Measurements from ENCODE around the gene MSANTD1.

Gene MSANTD1

GRCh38 chr4:3232871-3233271 is 16.1 kb upstream of the MSANTD1 start:
- no peak for TF ChIP-seq REST (IDR thresholded peaks at IDR 0.05; ENCODE audit: insufficient replicate concordance, low read depth)
- no peak for TF ChIP-seq POLR2AphosphoS5 (IDR thresholded peaks at IDR 0.05; ENCODE audit: low read depth)
- TF ChIP-seq SPI1 (IDR thresholded peaks at IDR 0.05; ENCODE audit: borderline replicate concordance, low read depth), result no peak
- no peak for TF ChIP-seq CTCF (IDR thresholded peaks at IDR 0.05; ENCODE audit: insufficient read depth, low read length)
- TF ChIP-seq GABPA (IDR thresholded peaks at IDR 0.05; ENCODE audit: low read depth), result no peak
- H3K4me3 ChIP-seq (replicated peaks; ENCODE audit: insufficient read depth, low read length), result no peak overlapping the region
- H3K27me3 ChIP-seq (ENCODE audit: insufficient read depth, poor library complexity, severe bottlenecking), result no peaks in the 10 kb centered on the region
- H3K27ac ChIP-seq (replicated peaks), result no peak overlapping the region
- no peak for DNase-seq (ENCODE audit: low read depth in 1 of 2, low spot score in 1 of 2)

- DNase-seq (ENCODE audit: low read depth in 1 of 2, low spot score in 1 of 2), result no peak
- Histone ChIP-seq H3K27ac (replicated peaks) (no peak overlapping the region), H3K4me3 (replicated peaks; ENCODE audit: insufficient read depth, low read length) (no peak overlapping the region), H3K27me3 (ENCODE audit: insufficient read depth, poor library complexity, severe bottlenecking) (no peaks in the 10 kb centered on the region)
- TF ChIP-seq SPI1 (IDR thresholded peaks at IDR 0.05; ENCODE audit: borderline replicate concordance, low read depth) (no peak), GABPA (IDR thresholded peaks at IDR 0.05; ENCODE audit: low read depth) (no peak), CTCF (IDR thresholded peaks at IDR 0.05; ENCODE audit: insufficient read depth, low read length) (no peak), REST (IDR thresholded peaks at IDR 0.05; ENCODE audit: insufficient replicate concordance, low read depth) (no peak), POLR2AphosphoS5 (IDR thresholded peaks at IDR 0.05; ENCODE audit: low read depth) (no peak)
These were observed 15.4 kb upstream of the MSANTD1 start for GRCh38 chr4:3233391-3234071.

GRCh38 chr4:3234171-3235029 is 14.6 kb upstream of the MSANTD1 start:
- no peak for TF ChIP-seq CTCF (IDR thresholded peaks at IDR 0.05; ENCODE audit: insufficient read depth, low read length)
- no peak for TF ChIP-seq SPI1 (IDR thresholded peaks at IDR 0.05; ENCODE audit: borderline replicate concordance, low read depth)
- TF ChIP-seq REST (IDR thresholded peaks at IDR 0.05; ENCODE audit: insufficient replicate concordance, low read depth), result no peak
- TF ChIP-seq GABPA (IDR thresholded peaks at IDR 0.05; ENCODE audit: low read depth), result no peak
- TF ChIP-seq POLR2AphosphoS5 (IDR thresholded peaks at IDR 0.05; ENCODE audit: low read depth), result no peak
- no peaks in the 10 kb centered on the region for H3K27me3 ChIP-seq (ENCODE audit: insufficient read depth, poor library complexity, severe bottlenecking)
- no peak overlapping the region for H3K4me3 ChIP-seq (replicated peaks; ENCODE audit: insufficient read depth, low read length)
- H3K27ac ChIP-seq (replicated peaks), result no peak overlapping the region
- no peak for DNase-seq (ENCODE audit: low read depth in 1 of 2, low spot score in 1 of 2)

Data from HL-60 (cell line).